ENCODE measurements around the gene SRRM2.

Gene SRRM2

DNA sequence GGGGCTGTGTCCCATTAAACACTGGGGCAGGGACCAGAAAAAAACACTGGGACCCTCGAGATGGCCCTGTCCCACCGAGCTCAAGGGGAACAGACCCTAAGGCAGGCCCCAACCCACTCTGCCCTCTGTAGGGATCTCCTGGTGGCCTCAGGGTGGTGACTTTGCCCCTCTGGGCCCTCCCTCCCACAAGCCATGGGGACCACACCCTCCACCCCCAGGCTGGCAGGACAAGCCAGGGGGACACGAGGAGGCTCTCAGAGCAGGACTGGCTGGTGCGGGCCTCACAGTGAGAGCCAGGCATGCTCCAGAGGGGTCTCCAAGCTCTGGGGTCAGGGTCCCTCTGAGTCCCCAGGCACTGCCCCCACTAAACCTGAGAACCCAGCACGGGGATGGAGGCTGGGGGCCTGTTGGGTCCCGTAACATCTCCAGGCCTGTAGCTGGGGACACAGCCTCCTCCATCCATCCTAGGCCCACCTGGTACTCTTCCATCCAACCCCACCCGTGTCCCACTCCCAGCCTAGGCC is 14.5 kb upstream of the SRRM2 start:
- DNase-seq (ENCODE audit: insufficient read length, low spot score) (no peak), FAIRE-seq (no peak)

DNA sequence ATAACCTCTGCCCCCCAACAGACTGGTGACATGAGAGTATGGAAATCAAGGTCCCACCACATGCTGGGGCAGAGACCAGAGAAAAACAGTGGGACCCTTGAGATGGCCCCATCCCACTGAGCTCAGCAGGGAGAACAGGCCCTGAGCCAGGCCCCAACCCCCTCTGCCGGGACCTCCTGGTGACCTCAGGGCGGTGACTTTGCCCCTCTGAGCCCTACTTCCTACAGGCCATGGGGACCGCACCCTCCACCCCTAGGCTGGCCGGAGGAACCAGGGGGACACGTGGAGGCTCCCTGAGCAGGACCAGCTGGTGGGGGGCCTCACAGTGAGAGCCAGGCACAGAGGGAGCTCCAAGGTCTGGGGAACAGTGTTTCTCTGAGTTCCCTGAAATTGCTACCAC is 13.8 kb upstream of the SRRM2 start:
- DNase-seq (ENCODE audit: insufficient read length, low spot score): no peak
- FAIRE-seq: no peak

- DNase-seq (ENCODE audit: insufficient read length, low spot score): no peak
- FAIRE-seq: no peak
Measured at GRCh38 chr16:2739625-2740430, 12.6 kb upstream of the SRRM2 start.

- DNase-seq (ENCODE audit: insufficient read length, low spot score): no peak
- FAIRE-seq: no peak
Measured at GRCh38 chr16:2740476-2740875, 12.0 kb upstream of the SRRM2 start.

- DNase-seq (ENCODE audit: insufficient read length, low spot score) (no peak), FAIRE-seq (no peak)
Measured at GRCh38 chr16:2741168-2741567, 11.3 kb upstream of the SRRM2 start.

GRCh38 chr16:2742323-2743006 is 10.0 kb upstream of the SRRM2 start:
- no peak for DNase-seq (ENCODE audit: insufficient read length, low spot score)
- no peak for FAIRE-seq

DNA sequence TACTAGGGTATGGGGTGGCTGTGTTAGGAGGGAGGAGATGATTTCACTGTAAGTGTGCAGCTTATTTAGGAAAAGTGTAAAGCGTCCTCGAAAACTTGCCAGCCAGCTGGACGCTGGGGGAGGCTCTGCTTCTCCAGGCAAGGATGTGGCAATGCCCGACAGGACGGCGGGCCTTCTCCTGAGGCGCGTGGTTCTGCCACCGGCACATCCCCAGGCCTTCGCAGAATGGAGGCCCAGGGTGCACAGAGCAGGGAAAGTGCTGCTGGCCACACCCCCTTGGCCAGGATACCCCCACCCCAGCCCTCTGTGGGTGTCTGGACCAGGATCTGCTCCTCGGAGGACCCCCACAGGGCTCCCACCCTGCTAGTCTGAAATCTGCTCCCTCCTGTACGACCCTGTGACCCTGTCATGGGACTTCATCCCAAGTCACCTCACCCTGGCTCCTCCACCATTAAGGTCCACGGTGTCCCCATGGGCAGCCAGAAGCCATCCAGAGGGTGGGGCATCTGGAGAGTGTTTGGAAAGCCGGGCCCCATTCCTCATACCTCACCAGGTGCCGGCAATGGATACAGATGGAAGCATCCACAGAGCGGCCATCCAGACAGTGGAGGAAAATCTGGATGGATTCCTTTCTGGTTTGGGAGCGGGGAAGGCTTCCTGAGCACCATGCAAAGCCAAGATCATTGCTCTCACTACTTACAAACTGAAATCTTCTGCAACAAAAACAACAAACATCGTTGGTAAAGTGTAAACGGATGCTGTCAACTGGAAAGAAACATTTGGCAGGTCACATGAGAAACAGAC is 9.2 kb upstream of the SRRM2 start:
- DNase-seq (ENCODE audit: insufficient read length, low spot score) (no peak), FAIRE-seq (no peak)

GRCh38 chr16:2744711-2745110 is 7.7 kb upstream of the SRRM2 start:
- no peak for FAIRE-seq
- DNase-seq (ENCODE audit: insufficient read length, low spot score): no peak

GRCh38 chr16:2745116-2745890 is 7.1 kb upstream of the SRRM2 start:
- FAIRE-seq: no peak
- DNase-seq (ENCODE audit: insufficient read length, low spot score): no peak

DNA sequence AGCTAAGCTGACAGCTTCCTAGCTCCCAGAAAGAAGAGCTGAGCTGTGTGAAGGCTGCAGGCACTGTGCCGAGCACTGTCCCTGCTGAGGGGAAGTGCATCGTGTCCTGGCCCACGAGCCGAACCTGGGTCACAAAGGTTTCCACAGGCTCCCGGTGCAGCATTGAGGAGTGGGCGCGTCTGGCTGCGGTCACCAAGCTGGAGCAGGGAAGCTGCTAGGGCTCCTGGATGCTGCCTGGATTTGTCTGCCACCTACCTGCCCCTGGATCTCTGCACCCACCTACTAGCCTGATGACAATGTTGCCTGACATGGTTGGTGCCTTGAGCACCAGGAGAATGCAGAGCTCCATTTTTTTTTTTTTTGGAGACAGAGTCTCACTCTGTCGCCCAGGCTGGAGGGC is 6.5 kb upstream of the SRRM2 start:
- FAIRE-seq: no peak
- no peak for DNase-seq (ENCODE audit: insufficient read length, low spot score)

GRCh38 chr16:2748757-2749455 is 3.5 kb upstream of the SRRM2 start:
- no peak for DNase-seq (ENCODE audit: insufficient read length, low spot score)
- FAIRE-seq: no peak

- DNase-seq (ENCODE audit: insufficient read length, low spot score): no peak
- no peak for FAIRE-seq
Measured at GRCh38 chr16:2749476-2749875, 3.0 kb upstream of the SRRM2 start.

- FAIRE-seq (no peak), DNase-seq (ENCODE audit: insufficient read length, low spot score) (no peak)
Measured at GRCh38 chr16:2749936-2750335, 2.5 kb upstream of the SRRM2 start.

GRCh38 chr16:2751577-2752034 is 832 bp upstream of the SRRM2 start:
- FAIRE-seq (no peak), DNase-seq (ENCODE audit: insufficient read length, low spot score) (peak; percentile 78)

DNA sequence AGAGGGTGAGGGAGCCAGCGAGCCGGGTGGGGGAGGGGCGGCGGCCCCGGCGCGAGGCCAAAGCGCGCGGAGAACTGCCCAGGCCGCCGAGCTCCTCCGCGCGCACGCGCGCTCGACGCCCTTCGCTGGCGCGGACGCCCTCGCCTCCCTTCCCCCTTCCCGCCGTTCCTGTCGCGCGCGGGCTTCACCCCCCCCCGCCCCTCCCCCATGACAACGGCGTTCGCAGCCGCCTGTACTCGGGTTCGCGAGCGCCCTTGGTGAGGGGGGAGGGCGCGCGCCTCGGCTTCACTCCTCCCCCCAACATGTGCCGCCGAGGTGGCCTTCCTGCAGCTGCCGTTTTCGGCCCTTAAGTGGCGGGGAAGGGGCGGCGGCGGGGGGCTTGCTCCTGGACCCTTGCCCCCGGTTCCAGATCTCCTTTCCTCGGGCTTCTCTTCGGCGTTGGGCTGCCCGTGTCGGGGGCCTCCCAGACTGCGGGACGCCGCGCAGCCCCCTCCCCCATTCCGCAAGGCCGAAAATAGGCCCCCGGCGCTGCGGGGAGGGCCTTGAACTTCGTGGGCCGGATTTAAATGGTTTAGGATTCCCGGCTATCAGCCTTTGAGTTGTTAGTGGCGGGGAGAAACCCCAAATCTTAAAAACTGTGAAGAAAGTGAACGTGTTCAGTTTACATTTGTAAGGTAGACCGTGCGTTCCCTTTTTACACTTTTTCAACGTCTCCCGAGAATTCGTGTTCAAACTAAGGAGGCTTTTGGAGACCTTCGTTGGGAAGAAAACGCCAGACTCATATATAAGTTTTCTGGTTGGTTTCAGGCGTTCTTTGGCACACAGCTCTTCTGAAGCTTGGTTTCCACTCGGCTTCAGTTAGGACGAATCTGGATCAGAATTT is 653 bp downstream of the SRRM2 start:
- FAIRE-seq: no peak

DNA sequence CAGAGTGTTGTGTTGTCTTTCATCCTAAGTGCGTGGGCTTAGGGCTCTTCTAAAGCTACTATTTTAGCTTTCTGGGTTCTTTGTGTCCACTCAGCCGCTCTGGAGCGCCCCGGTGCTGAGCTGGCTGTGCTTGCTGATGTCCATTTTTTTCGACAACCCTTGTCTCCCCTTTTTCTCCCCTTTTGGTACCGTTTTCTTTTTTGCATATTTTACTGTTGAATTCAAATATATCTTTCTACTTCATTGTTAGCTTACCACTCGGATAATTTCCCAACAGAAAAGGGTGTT is 1.2 kb downstream of the SRRM2 start:
- FAIRE-seq: no peak
- no peak for DNase-seq (ENCODE audit: insufficient read length, low spot score)

More for the DNA sequence above, 653 bp downstream of the SRRM2 start:
- DNase-seq (ENCODE audit: insufficient read length, low spot score): peak; percentile 73

DNA sequence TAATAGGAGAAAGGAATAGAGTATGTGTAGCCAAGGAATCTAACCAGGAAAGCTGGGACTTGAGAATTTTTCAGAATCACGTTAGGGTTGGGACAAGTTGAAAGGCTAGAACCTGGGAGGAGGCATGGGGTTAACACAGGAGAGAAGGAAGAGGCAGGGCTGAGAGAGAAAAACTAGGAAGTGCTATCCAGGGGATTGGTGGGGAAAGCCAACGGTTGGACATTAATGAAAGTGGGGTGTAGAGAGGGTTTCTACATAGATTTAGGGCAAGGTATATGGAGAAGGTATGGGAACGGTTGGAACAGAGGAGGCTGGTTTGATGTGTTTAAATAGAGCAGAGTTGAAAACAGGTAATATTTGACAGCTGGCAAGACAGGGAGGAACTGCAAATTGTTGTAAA is 2.7 kb downstream of the SRRM2 start:
- DNase-seq (ENCODE audit: insufficient read length, low spot score) (no peak), FAIRE-seq (no peak)

DNA sequence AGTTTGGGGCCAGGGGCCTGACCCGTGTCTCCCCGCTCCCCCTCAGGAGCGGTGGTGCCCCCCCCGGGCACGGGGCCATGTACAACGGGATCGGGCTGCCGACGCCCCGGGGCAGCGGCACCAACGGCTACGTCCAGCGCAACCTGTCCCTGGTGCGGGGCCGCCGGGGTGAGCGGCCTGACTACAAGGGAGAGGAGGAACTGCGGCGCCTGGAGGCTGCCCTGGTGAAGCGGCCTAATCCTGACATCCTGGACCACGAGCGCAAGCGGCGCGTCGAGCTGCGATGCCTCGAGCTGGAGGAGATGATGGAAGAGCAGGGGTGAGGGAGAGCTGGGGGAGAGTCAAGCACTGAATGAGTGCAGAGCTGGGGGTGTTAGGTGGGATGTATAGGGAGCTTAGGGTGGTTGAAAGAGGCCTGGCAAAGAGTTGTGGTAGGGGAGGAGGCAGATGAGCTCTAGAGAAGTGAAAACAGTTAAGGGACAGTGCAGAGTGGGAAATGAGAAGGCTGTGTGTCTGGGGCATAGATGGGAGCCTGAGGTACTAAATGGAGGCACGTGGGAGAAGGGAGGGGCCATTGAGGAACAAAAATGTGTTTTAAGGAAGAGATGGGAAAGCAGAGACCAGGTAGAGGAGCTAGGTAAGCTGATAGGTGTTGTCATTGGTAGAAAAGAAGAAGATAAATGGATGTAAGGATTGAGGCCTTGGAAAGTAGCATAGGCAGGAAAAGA is 4.0 kb downstream of the SRRM2 start:
- FAIRE-seq (no peak), DNase-seq (ENCODE audit: insufficient read length, low spot score) (no peak)

Data from HTR-8/SVneo (cell line).